ENCODE data around the gene CAP2.

DNA sequence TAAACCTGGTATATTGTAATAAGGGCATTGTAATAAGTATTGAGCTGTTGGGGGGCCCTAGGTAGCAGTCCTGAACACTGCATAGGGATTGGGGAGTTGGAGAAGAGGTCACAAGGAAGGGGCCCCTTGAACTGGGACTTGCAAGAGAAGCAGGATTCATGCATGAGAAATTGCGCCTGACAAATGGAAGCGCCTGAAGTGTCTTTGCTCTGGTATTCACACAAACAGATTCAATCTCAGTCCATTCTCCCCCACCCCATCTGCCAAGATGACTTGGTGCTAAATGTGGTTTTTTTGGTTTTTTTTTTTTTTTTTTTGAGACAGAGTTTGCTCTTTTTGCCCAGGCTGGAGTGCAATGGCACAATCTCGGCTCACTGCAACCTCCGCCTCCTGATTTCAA lies 87.1 kb downstream of the CAP2 start:
- TF ChIP-seq POLR2A (IDR thresholded peaks at IDR 0.05) = no peak
- TF ChIP-seq CTCF (IDR thresholded peaks at IDR 0.05) = no peak
- TF ChIP-seq POLR2AphosphoS5 (IDR thresholded peaks at IDR 0.05) = no peak
- no peak for TF ChIP-seq EP300 (IDR thresholded peaks at IDR 0.05; ENCODE audit: low read depth)

Measured in transverse colon (tissue), 4 donors.